ENCODE data around the gene ELAVL4.

The ELAVL4 gene

DNA sequence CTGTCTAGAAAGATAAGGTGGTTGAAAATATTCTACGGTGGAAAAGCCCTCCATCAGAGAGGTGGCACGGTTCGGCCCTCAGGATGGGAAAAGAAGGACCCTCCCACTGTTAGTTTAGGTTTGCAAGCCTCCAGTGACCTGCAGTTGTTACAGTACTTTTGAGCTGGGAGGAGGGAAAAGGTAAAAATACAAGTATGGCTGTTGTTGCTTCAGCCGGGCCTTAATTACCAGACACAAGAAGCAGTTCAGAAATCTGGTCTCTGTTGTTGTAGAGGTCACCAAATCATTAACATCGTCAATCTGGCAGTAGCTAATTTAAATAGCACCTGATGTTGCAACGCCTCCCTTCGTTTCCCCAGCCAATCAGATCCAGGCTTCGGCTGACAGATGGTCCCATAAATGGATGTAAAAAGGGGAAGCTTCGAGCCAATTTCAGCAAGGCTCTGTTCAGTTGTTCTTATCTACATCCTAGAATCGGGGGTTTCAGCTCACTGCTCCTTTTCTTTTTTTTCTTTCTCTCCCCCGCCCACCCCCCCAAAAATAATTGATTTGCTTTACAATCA lies at the start of gene ELAVL4:
ELAVL4 (plus strand) TSS at position 424 of the 563 bp plus-strand sequence. CDS start 270 bp downstream, outside the sequence.
- no peak for DNase-seq (ENCODE audit: low read depth)

DNA sequence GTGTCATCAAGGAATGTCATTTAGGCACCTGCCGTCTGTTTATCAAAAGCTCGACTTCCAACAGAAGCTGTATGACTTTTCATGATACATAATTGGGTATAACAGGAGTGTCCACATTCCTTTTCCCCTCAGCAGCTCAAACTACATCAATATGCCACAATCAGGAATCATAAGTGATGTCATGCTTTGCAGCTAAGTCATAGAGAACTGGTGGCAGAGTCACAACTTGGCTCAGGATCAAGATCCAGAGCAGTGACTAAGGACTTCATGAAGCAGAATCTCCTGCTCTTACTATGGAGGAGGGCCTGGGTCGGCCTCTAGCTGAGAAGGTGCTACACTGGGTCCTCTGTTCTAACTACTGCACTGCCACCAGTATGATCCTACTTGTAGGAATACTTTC lies 48.4 kb upstream of the ELAVL4 start:
- DNase-seq (ENCODE audit: low read depth) = no peak

GRCh38 chr1:50066806-50067205 lies 41.9 kb upstream of the ELAVL4 start:
- no peak for DNase-seq (ENCODE audit: low read depth)

DNA sequence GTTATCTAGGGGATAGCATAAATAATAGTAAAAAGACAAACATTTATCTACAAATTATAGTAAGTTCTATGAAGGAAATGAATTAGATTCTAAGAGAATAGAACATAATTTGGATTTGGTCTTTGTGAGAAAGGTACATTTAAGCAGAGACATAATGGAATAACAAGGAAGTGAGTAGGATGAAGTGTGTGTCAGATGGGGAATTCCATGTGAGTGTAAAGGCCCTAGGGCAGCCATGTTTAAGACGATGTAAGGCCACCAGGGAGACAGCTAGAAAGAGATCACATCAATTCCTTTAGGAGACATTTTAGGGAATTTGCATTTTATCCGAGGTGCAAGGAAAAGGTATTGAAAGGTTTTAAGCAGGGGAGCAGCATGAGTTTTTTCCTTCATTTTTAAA lies 33.8 kb upstream of the ELAVL4 start:
- no peak for DNase-seq (ENCODE audit: low read depth)

DNA sequence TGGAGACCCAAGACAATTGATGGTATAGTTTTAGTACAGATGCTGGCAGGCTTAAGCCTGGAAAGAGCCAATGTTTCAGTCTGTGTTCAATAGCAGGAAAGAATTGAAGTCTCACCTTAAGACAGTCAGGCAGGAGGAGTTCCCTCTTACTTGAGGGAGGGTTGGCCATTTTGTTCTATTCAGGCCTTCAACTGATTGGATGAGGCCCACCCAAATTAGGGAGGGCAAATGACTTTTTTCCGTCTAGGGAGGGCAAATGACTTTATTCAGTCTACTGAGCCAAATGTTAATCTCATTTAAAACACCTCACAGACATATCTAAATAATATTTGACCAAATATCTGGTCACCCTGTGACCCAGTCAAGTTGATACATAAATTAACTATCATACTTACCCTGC lies 31.4 kb upstream of the ELAVL4 start:
- DNase-seq (ENCODE audit: low read depth) = no peak

GRCh38 chr1:50080904-50081586 lies 27.7 kb upstream of the ELAVL4 start:
- no peak for DNase-seq (ENCODE audit: low read depth)

GRCh38 chr1:50084389-50084788 lies 24.3 kb upstream of the ELAVL4 start:
- DNase-seq (ENCODE audit: low read depth) = no peak

- no peak for DNase-seq (ENCODE audit: low read depth)
Observed at GRCh38 chr1:50091068-50091467, 17.7 kb upstream of the ELAVL4 start.

- DNase-seq (ENCODE audit: low read depth) = no peak
Observed at GRCh38 chr1:50095716-50096115, 13.0 kb upstream of the ELAVL4 start.

DNA sequence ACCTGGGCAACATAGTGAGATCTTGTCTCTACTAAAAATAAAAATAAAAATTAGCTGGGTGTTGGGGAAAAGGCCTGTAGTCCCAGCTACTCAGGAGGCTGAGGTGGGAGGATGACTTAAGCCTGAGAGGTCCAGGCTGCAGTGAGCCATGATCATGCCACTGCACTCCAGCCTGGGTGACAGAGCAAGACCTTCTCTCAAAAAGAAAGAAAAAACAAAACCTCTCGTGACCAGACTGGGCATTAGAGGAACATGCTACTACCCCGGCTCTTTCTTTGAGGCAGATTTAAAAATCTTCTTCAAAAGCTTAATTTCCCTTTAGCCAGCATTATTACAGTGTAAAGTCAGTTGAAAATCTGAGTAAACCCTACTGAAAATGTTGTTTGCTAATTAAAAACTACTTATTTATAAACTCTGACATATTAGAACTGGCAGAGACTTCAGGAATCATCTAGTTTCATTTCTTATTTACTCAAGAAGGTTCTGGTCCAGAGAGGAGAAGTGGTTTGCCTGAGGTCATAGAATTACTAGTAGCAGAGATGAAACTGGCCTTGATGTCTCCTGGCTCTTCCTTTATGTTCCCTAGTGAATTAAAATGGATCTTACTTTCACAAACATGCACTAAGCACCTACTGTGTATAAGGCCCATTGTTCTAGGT lies 11.6 kb upstream of the ELAVL4 start:
- DNase-seq (ENCODE audit: low read depth) = no peak

GRCh38 chr1:50097791-50098190 lies 10.9 kb upstream of the ELAVL4 start:
- DNase-seq (ENCODE audit: low read depth) = no peak

DNA sequence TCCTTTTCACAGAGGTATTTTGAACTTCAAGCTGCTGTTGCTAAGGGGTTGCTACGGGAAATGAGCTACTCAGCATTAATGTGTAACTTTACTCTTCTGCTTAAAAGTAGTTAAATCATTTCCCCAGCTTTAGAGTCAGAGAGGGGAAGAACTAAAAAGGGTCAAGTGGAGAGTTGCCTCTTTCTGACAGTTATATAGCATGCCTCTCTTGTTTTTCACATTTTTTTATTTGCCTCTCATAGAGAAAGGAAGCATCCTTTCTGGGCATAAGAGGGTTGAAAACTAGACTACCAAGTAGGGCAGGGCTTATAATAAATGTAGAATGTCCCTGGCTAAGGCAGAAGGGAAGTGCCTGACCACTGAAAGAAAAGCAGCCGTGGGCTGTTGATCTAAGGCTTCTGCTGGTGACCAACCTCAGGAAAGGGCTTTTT lies 10.1 kb upstream of the ELAVL4 start:
- no peak for DNase-seq (ENCODE audit: low read depth)

GRCh38 chr1:50099654-50100053 lies 9.1 kb upstream of the ELAVL4 start:
- no peak for DNase-seq (ENCODE audit: low read depth)

GRCh38 chr1:50103615-50104081 lies 5.1 kb upstream of the ELAVL4 start:
- no peak for DNase-seq (ENCODE audit: low read depth)

DNA sequence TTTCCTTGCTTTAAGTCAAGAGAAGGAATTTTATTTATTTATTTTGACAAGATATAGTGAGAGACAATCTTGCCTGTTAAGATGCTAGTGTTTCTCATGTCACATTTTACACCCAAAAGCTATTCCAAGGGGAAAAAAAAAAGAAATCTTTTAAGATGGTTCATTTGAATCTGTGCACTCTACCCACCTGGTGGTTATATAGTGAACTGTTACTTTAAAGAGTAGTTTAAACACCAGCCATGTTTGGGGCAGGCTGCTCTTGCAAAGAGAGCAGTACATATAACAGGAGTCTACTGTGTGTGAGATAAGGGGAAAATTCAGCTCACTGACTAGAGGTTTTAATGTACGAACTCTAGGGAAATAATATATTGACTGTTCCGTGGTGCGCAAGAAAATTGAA lies 3.3 kb upstream of the ELAVL4 start:
- no peak for DNase-seq (ENCODE audit: low read depth)

DNA sequence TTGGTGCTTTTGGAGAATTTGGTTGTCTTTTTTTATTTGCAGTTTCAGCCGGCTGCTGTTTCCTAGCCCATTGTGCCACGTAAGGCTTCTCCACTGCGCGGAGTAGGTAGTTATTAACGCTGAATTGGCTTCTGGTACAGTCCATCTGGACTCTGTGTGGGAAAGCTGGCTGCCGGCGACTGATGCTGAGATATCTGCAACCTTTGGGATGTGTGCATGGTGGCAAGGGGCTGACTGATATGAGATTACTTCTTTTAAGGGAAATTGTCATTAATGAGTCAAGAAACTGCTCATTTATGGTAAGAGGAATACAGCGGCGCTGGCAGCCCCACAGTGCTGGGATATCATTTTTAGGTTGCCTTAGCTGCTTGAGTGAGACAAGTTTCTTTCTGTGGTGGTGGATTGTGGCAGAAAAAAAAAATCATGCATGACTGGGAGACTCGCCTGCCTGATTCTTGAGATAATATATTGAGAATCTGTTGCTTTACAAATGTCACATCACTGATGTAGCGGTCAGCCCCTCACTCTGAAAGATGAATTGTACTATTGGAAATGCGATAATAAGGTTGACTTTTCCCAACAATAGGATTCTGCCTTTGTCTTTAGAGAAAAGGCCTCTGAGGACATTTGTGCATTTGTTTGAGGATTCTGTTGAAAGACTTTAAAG lies 2.5 kb upstream of the ELAVL4 start:
- DNase-seq (ENCODE audit: low read depth) = no peak

GRCh38 chr1:50109116-50109515 lies 396 bp downstream of the ELAVL4 start:
- no peak for DNase-seq (ENCODE audit: low read depth)

DNA sequence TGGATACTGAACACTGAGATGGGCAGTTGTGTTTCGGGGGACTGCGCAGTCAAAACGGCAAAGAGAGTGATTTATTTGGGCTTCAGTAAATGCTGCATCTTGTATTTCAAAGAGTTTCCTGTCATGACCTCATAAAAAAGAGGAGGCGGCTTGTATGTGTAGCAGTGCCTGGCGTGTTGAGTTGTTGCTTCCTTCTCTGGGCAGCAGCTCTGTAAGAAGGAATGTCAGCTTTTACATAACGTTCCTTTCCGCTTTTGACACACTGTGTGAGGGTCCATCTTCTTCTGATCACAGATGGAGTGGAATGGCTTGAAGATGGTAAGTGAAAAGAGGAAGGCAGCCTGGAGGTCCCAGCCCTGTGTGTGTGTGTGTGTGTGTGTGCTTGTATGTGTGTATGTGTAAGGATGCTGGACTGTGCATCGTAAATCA lies 941 bp downstream of the ELAVL4 start:
- no peak for DNase-seq (ENCODE audit: low read depth)

DNA sequence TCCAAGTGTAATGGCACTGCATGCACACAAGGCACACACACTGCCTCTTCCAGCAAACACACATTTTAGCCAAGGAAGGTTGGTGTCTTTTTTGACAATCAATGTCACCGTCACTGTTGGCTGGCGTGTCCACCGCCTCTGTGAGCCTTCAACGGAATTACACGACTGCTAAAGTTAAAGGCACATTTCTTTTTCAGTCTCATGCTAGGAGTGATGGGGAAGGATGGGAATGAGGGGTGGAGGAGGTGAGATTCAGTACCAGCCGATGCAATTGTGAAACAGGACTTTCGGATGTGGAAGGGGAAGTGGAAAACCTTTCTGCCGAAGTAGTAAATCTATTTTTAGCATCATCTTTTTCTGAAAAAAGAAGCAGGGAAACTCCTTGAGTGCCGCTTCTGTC lies 1.4 kb downstream of the ELAVL4 start:
- no peak for DNase-seq (ENCODE audit: low read depth)

DNA sequence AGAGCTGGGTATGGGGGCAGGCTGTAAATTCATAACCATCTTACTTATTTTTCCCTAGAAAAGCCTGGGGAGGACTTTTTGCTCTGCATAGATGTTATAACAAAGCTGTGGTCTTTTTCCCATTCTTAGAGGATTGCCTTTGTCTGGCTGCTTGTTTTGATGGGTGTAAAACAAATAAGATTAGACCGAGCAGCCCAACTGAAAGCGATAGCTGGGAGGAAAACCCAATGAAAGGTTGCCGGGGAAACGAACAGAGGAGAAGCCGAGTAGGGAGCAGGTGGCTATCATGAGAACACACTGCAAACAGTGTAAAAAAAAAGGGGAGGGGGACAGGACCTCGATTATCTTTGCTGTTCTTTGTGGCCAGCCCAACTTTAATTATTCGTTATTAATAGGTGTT lies 1.9 kb downstream of the ELAVL4 start:
- DNase-seq (ENCODE audit: low read depth) = no peak

- no peak for DNase-seq (ENCODE audit: low read depth)
Observed at GRCh38 chr1:50111503-50111902, 2.8 kb downstream of the ELAVL4 start.

DNA sequence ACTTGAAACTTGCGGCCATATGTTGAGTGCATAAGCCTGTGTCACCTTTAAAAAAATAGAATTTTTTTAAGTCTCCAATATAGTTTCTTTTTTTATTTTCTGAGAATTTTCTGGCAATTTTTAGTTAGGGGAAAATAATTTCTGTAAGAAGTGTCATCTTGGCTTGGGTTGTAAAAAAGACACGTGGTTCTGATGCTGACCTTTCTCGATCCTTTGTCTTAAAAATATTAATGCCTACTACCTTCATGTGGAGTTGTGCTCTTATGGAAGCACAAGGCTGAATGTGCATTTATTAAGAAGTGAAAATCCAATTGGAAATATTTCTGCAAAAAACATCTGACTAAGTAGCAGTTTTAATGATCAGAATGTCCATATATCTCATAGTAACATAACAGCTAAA lies 3.5 kb downstream of the ELAVL4 start:
- no peak for DNase-seq (ENCODE audit: low read depth)

GRCh38 chr1:50123071-50123470 lies 14.4 kb downstream of the ELAVL4 start:
- no peak for DNase-seq (ENCODE audit: low read depth)

All from activated T-helper 9 cell treated with anti-CD3 and anti-CD28 coated beads, Interleukin-2, amount 50 U/mL, for 16 hours (primary cell).